DND-41 (cell line): ENCODE results near the gene SDC4.

Experiments used
- EZH2 ChIP-seq: IDR thresholded peaks from 3 replicates; pipeline ENCODE4 v1.6.1; 2012; ENCODE audit warnings: borderline replicate concordance, low read depth, mild to moderate bottlenecking, moderate library complexity, low read length, inconsistent platforms; ENCODE audit not compliant: severe bottlenecking
- TF ChIP-seq, protein P1 (sequence below): IDR thresholded peaks from 2 replicates; pipeline ENCODE4 v1.5.1; 2012; ENCODE audit warnings: borderline replicate concordance, low read length, moderate library complexity, mild to moderate bottlenecking; ENCODE audit not compliant: poor library complexity, severe bottlenecking; ENCODE audit errors: extremely low read depth

DNA sequence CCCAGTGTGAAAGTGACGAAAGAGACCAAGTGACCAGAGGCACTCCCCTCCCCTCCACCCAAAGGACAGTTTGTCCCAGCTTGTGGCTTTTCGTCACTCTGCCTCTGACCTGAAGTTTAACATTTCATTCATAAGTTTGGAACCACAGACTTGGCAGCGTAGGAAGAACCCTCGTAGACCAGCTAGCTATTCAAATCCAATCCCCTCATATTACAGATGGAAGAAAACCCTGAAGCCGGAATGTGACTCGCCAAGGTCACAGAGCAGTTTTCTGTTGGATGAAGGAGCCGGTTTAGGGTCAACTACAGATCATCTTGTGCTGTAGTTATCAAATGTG is 10.8 kb upstream of the SDC4 start:
- TF ChIP-seq, protein P1, sequence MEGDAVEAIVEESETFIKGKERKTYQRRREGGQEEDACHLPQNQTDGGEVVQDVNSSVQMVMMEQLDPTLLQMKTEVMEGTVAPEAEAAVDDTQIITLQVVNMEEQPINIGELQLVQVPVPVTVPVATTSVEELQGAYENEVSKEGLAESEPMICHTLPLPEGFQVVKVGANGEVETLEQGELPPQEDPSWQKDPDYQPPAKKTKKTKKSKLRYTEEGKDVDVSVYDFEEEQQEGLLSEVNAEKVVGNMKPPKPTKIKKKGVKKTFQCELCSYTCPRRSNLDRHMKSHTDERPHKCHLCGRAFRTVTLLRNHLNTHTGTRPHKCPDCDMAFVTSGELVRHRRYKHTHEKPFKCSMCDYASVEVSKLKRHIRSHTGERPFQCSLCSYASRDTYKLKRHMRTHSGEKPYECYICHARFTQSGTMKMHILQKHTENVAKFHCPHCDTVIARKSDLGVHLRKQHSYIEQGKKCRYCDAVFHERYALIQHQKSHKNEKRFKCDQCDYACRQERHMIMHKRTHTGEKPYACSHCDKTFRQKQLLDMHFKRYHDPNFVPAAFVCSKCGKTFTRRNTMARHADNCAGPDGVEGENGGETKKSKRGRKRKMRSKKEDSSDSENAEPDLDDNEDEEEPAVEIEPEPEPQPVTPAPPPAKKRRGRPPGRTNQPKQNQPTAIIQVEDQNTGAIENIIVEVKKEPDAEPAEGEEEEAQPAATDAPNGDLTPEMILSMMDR = no peak
- no peak for TF ChIP-seq EZH2
